ENCODE data around the gene EFCAB3. TPM values are rescaled to one million over a fixed set of nuclear protein-coding genes. Genes with fewer than 3 reads are reported as not detected.

EFCAB3 gene
- 0.16 TPM in 1 of 3 replicates, not detected in the others for total RNA-seq

DNA sequence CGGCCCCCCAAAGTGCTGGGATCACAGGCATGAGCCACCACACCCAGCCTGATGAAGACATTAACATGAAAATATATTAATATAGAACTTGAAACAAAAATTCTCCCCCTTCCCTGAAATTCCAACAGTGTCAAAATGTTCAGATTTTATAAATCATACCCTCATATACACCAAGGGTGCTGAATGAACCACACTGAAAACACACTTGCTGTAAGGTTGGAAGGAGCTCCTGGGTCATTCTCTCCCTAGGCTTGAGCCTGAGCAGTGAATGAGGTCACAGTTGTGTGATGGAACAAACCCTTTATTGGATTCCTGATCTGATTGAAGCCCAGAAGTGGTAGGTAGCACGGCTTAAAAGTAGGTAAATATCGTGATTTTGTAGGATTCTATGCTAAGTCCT is at the start of gene EFCAB3:
Gene EFCAB3 (plus strand): TSS at position 301 of the 400 bp plus-strand sequence. CDS start 2,427 bp downstream, outside the sequence.
- TF ChIP-seq, protein P1, sequence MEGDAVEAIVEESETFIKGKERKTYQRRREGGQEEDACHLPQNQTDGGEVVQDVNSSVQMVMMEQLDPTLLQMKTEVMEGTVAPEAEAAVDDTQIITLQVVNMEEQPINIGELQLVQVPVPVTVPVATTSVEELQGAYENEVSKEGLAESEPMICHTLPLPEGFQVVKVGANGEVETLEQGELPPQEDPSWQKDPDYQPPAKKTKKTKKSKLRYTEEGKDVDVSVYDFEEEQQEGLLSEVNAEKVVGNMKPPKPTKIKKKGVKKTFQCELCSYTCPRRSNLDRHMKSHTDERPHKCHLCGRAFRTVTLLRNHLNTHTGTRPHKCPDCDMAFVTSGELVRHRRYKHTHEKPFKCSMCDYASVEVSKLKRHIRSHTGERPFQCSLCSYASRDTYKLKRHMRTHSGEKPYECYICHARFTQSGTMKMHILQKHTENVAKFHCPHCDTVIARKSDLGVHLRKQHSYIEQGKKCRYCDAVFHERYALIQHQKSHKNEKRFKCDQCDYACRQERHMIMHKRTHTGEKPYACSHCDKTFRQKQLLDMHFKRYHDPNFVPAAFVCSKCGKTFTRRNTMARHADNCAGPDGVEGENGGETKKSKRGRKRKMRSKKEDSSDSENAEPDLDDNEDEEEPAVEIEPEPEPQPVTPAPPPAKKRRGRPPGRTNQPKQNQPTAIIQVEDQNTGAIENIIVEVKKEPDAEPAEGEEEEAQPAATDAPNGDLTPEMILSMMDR (IDR thresholded peaks at IDR 0.05; ENCODE audit: unreplicated experiment) = no peak
- H3K36me3 Mint-ChIP-seq = no peaks in the 10 kb centered on the region
- H3K27me3 Mint-ChIP-seq (ENCODE audit: low read depth) = peaks cover 67% of the 10 kb centered on the region
- DNase-seq (ENCODE audit: low spot score in 2 of 2, unreplicated experiment in 2 of 2) = no peak
- H3K9me3 Mint-ChIP-seq = no peaks in the 10 kb centered on the region
- H3K4me3 Mint-ChIP-seq = no peak within 1 kb of the TSS
- H3K4me1 Mint-ChIP-seq = no peaks in the 10 kb centered on the region
- H3K27ac Mint-ChIP-seq = no peak within 1 kb of the TSS

DNA sequence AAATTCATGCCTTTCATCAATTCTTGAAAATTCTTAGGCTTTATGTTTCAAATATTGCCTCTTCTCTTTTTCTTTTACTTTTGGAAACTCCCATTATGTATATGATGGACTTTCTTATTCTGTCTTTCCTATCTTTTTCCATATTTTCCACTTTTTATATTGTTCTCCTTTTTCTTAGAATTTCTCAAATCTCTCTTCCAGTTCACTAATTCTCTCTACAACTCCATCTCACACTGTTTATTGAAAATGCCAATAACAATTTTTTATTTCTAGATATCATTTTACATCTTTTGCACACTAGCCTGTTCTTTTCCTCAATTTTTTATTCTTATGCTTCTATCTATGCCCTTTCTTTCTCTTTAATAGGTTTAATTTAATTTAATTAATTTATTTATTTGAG is 43.8 kb upstream of the EFCAB3 start:
- H3K4me1 Mint-ChIP-seq = no peaks in the 10 kb centered on the region
- no peaks in the 10 kb centered on the region for H3K36me3 Mint-ChIP-seq
- DNase-seq (ENCODE audit: low spot score in 2 of 2, unreplicated experiment in 2 of 2) = no peak
- peaks cover 19% of the 10 kb centered on the region for H3K27me3 Mint-ChIP-seq (ENCODE audit: low read depth)
- no peak overlapping the region for H3K27ac Mint-ChIP-seq
- TF ChIP-seq, protein P1 (IDR thresholded peaks at IDR 0.05; ENCODE audit: unreplicated experiment) = no peak
- H3K9me3 Mint-ChIP-seq = peaks cover 5% of the 10 kb centered on the region
- no peak overlapping the region for H3K4me3 Mint-ChIP-seq

DNA sequence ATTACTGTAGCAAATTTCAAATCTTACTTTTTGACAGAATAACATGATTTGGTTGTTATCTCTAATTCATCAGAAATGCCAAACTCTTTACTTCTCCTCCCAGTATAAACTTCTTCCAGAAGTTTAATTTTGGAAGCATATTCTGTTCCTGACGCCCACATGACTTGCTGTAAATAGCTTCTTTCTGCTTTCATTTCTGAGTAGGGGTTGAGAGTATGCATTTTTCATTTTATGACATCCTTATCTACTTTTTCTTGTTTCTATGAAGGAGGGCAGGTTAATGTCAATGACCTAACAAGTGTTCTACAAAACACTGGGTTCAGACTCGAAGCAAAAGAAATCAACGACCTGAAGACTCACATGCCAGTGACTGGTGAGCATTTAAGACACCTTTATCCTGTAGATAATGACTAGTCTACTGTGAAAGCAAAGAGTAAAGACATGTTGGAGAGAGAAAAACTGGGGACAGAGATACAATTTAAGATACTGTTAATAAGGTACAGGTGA is 36.5 kb upstream of the EFCAB3 start:
- Mint-ChIP-seq H3K9me3 (peaks cover 23% of the 10 kb centered on the region), H3K36me3 (no peaks in the 10 kb centered on the region), H3K4me3 (no peak overlapping the region), H3K27me3 (ENCODE audit: low read depth) (peaks cover 45% of the 10 kb centered on the region), H3K4me1 (peaks cover 2% of the 10 kb centered on the region), H3K27ac (no peak overlapping the region)
- TF ChIP-seq, protein P1 (IDR thresholded peaks at IDR 0.05; ENCODE audit: unreplicated experiment) = no peak
- no peak for DNase-seq (ENCODE audit: low spot score in 2 of 2, unreplicated experiment in 2 of 2)

DNA sequence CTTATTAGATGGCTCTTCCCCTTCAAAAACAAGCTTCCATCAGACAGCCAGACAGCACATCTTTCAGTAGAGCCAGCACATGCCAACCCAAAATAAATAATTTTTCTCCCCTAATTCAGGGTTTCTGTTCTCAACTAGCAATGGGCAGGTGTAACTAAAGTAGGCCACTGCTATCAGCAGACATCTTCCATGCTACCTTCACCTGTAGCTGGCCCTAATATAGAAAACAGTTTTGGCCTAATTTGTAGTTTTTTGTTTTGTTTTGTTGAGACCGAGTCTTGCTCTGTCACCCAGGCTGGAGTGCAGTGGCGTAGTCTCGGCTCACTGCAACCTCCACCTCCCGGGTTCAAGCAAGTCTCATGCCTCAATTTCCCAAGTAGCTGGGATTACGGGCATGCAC is 29.2 kb upstream of the EFCAB3 start:
- peaks cover 7% of the 10 kb centered on the region for H3K9me3 Mint-ChIP-seq
- TF ChIP-seq, protein P1 (IDR thresholded peaks at IDR 0.05; ENCODE audit: unreplicated experiment) = no peak
- H3K27ac Mint-ChIP-seq = no peak overlapping the region
- no peak overlapping the region for H3K4me3 Mint-ChIP-seq
- peaks cover 56% of the 10 kb centered on the region for H3K27me3 Mint-ChIP-seq (ENCODE audit: low read depth)
- peaks cover 1% of the 10 kb centered on the region for H3K4me1 Mint-ChIP-seq
- no peaks in the 10 kb centered on the region for H3K36me3 Mint-ChIP-seq
- DNase-seq (ENCODE audit: low spot score in 2 of 2, unreplicated experiment in 2 of 2) = no peak

DNA sequence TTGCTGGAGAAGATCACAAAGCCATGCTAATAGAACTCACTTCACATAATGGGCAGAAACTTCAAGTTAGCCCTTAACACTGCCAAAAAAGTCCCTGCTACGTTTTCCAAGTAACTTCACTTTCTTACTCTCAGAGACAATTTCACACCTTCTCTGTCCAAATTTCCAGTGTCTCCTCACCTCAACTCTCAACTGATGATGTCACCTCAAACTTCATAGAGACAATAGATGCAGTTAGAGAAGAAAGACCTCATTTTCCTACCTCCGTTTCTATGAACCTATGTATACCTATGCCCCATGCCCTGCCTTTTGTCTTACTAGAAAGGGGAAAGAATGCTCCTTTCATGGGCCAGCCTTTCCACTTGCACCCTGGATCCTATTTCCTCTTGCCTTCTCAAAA is 14.2 kb upstream of the EFCAB3 start:
- Mint-ChIP-seq H3K4me3 (no peak overlapping the region), H3K4me1 (no peaks in the 10 kb centered on the region), H3K27ac (no peak overlapping the region), H3K9me3 (no peaks in the 10 kb centered on the region), H3K36me3 (no peaks in the 10 kb centered on the region), H3K27me3 (ENCODE audit: low read depth) (peaks cover 12% of the 10 kb centered on the region)
- DNase-seq (ENCODE audit: low spot score in 2 of 2, unreplicated experiment in 2 of 2) = no peak
- TF ChIP-seq, protein P1 (IDR thresholded peaks at IDR 0.05; ENCODE audit: unreplicated experiment) = no peak

DNA sequence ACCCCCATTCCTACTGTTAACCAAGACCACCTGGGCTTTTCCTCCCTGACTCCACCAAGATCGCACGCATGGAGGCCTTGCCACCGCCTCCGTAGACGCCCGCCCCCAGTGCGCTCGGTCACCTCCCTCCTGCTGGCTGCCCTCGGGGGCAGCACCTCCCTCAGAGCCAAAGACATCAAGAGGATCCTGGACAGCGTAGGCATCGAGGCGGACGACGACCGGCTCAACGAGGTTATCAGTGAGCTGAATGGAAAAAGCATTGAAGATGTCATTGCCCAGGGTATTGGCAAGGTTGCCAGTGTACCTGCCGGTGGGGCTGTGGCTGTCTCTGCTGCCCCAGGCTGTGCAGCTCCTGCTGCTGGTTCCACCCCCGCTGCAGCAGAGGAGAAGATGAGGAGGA is 1.2 kb downstream of the EFCAB3 start:
- TF ChIP-seq, protein P1 (IDR thresholded peaks at IDR 0.05; ENCODE audit: unreplicated experiment) = no peak
- Mint-ChIP-seq H3K4me3 (no peak overlapping the region), H3K27ac (no peak overlapping the region), H3K9me3 (no peaks in the 10 kb centered on the region), H3K36me3 (no peaks in the 10 kb centered on the region), H3K27me3 (ENCODE audit: low read depth) (peaks cover 61% of the 10 kb centered on the region), H3K4me1 (no peaks in the 10 kb centered on the region)
- no peak for DNase-seq (ENCODE audit: low spot score in 2 of 2, unreplicated experiment in 2 of 2)

All from mesothelial cell of epicardium (in vitro differentiated cells).